A673 (cell line): ENCODE measurements around the gene DPP10.

ENCODE experiments used
- EZH2 ChIP-seq: fragments of 200-600 bp; sonication (generic); IDR thresholded peaks from 2 replicates; pipeline ENCODE4 v1.6.1; 2017; ENCODE audit warnings: borderline replicate concordance, low read depth, mild to moderate bottlenecking, mixed read lengths, antibody characterized with exemption, low read length; ENCODE audit not compliant: poor library complexity, severe bottlenecking
- TF ChIP-seq, protein P1 (sequence below): fragments of 300-800, 200-600 bp; sonication (generic); conservative IDR thresholded peaks from 2 replicates; pipeline ENCODE4 v1.5.1; 2017; ENCODE audit warnings: low read depth, mild to moderate bottlenecking, antibody characterized with exemption, low read length, moderate library complexity, mixed read lengths

DNA sequence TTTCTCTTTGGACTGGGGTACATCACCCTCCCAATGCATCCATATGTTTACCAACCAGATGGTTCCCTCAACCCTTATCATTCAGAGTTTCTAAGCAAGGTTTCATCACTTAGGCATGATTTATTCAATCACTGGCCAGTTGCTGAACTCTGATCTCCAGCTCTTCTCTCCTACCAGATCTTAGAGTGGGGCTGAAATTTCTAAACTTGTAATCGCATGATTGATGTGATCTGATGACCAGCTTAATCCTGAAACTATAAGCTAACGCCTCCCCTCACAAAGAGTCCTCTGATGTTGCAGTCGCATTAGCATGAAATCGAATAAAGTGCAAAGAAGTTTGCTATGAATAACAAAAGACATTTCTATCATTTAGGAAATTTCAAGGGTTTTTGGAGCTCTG, 1082.0 kb downstream of the DPP10 start:
- TF ChIP-seq, protein P1, sequence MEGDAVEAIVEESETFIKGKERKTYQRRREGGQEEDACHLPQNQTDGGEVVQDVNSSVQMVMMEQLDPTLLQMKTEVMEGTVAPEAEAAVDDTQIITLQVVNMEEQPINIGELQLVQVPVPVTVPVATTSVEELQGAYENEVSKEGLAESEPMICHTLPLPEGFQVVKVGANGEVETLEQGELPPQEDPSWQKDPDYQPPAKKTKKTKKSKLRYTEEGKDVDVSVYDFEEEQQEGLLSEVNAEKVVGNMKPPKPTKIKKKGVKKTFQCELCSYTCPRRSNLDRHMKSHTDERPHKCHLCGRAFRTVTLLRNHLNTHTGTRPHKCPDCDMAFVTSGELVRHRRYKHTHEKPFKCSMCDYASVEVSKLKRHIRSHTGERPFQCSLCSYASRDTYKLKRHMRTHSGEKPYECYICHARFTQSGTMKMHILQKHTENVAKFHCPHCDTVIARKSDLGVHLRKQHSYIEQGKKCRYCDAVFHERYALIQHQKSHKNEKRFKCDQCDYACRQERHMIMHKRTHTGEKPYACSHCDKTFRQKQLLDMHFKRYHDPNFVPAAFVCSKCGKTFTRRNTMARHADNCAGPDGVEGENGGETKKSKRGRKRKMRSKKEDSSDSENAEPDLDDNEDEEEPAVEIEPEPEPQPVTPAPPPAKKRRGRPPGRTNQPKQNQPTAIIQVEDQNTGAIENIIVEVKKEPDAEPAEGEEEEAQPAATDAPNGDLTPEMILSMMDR: no peak
- TF ChIP-seq EZH2: no peak
